ENCODE results near the gene CYP1A1.

CYP1A1 gene

DNA sequence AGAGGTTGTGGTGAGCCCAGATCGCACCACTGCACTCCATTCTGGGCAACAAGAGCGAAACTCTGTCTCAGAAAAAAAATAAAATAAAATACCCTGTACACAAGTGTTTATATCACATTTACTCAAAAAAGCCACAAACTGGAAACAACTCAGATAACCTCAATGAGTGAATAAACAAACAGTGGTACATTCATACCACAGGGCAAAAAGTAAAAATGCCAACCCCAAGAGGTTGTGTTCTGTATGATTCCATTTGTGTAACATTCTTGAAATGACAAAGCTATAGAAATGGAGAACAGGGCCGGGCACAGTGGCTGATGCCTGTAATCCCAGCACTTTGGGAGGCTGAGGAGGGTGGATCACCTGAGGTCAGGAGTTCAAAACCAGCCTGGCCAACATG, 42.4 kb downstream of the CYP1A1 start:
- no peak for DNase-seq

DNA sequence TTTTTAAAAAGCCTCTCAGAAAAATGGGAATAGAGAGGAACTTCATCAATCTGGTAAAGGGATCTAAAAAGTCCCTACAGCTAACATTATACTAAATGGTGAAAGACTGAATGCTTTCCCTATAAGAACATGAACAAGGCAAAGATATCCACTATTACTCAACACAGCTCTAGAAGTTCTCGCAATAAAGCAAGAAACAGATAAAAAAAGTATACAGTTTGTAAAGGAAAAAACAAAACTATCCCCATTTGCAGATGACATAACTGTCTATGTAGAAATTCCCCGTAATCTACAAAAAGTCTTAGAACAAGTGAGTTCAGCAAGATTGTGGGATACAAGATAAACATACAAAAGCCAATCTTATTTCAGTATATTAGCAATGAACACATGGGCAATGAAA, 44.9 kb downstream of the CYP1A1 start:
- no peak for DNase-seq

DNA sequence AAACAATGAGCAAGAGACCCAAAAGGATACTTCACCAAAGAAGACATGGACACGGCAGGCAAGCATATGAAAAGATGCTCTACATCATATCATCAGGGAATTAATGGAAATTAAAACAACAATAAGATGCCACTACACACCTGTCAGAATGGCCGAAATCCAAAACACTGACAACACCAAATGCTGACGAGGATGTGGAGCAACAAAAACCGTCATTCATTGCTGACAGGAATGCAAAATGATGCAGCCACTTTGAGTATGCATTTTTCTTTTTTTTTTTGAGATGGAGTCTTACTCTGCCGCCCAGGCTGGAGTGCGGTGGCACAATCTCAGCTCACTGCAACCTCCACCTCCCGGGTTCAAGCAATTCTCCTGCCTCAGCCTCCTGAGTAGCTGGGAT, 48.5 kb downstream of the CYP1A1 start:
- no peak for DNase-seq

DNA sequence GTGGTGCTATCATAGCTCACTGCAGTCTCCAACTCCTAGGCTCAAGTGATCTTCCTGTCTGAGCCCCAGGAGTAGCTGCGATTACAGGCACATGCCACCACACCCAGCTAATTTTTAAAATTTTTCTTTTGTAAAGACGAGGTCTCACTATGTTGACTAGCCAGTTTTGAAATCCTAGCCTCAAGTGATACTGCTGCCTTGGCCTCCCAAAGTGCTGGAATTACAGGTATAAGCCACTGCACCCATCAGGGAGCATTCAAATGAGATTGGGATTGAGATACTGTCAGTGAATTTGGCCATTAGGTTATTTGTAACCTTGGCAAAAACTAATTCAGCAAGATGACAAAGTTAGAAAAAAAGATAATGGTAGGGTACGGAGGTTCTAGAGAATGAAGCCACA, 51.2 kb downstream of the CYP1A1 start:
- DNase-seq, result no peak

DNA sequence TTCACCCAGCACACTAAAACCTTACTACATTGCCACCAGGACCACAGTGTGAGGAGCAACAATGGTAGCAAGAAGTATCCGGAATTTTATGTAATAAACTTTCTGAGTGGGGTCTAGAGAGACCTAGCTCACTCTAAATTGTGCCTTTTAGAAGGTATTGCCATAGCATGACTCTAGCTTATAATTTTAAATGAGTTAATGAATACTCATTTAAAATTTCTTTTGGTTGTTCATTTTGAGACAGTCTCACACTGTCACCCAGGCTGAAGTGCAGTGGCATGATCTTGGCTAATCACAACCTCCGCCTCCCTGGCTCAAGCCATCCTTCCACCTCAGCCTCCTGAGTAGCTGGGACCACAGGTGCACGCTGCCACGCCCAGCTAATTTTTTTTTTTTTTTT, 55.7 kb downstream of the CYP1A1 start:
- no peak for DNase-seq
